Dendritic cell treated with granulocyte-macrophage colony-stimulating factor and Interleukin-4, amounts not matched to agents 40 ng/mL and 50 ng/mL, for 4 days (primary cell): ENCODE results near the gene LONP1.
A peak's percentile ranks its signal among the peaks of the same experiment; 100 is the strongest.
"Not testable (repeated sequence)": the region's sequence is repeated elsewhere in the genome, so short reads cannot be mapped to it uniquely, and the experiment has no call there.

Experiments used
- H3K27ac Mint-ChIP-seq: one replicate; pipeline ENCODE4 v1.8.0; 2022; ENCODE audit warnings: mild to moderate bottlenecking, mixed read lengths
- H3K27me3 Mint-ChIP-seq: one replicate; pipeline ENCODE4 v1.8.0; 2022; ENCODE audit warnings: mild to moderate bottlenecking, mixed read lengths
- H3K36me3 Mint-ChIP-seq: one replicate; pipeline ENCODE4 v1.8.0; 2022; ENCODE audit warnings: low read depth, mixed read lengths
- H3K4me1 Mint-ChIP-seq: one replicate; pipeline ENCODE4 v1.8.0; 2022; ENCODE audit warnings: low read depth, mixed read lengths
- H3K4me3 Mint-ChIP-seq: one replicate; pipeline ENCODE4 v1.8.0; 2022; ENCODE audit warnings: mild to moderate bottlenecking, moderate library complexity, mixed read lengths
- H3K9me3 Mint-ChIP-seq: one replicate; pipeline ENCODE4 v1.8.0; 2022; ENCODE audit warnings: mixed read lengths
- intact Hi-C: fragments of 100-400 bp; cut with micrococcal nuclease; formaldehyde crosslinking; loops from one replicate; pipeline ENCODE4 v1.15.0; 2022

The LONP1 gene

GRCh38 chr19:5719961-5720790 is at the start of gene LONP1, which contains the start of gene CATSPERD:
Gene LONP1 (minus strand): TSS chr19:5720146. CDS start chr19:5720132, 14 bp downstream.
Gene CATSPERD (plus strand): TSS chr19:5720637. CDS start chr19:5720738, 101 bp downstream.
- Mint-ChIP-seq H3K4me3 (peak within 1 kb of the TSS; percentile 85), H3K27ac (peak within 1 kb of the TSS; percentile 93), H3K27me3 (peaks cover 2% of the 10 kb centered on the region), H3K9me3 (no peaks in the 10 kb centered on the region), H3K4me1 (peaks cover 29% of the 10 kb centered on the region), H3K36me3 (peaks cover 13% of the 10 kb centered on the region)
- intact Hi-C loops: loop anchor here (1.0 to 2.0 kb wide), 3 partner anchors 30 to 185 kb away; partner anchors contain the start of genes MICOS13, RPL36 and VMAC

- Mint-ChIP-seq H3K4me3 (no peak overlapping the region), H3K4me1 (no peaks in the 10 kb centered on the region), H3K9me3 (peaks cover 2% of the 10 kb centered on the region), H3K27me3 (peaks cover 6% of the 10 kb centered on the region), H3K27ac (no peak overlapping the region), H3K36me3 (no peaks in the 10 kb centered on the region)
- intact Hi-C loops: no loop called here
Observed at GRCh38 chr19:5767949-5768348, 48.0 kb upstream of the LONP1 start.

GRCh38 chr19:5765220-5765619 is 45.3 kb upstream of the LONP1 start:
- intact Hi-C loops: no loop called here
- H3K9me3 Mint-ChIP-seq: peaks cover 9% of the 10 kb centered on the region
- no peaks in the 10 kb centered on the region for H3K4me1 Mint-ChIP-seq

GRCh38 chr19:5762608-5763217 is 42.8 kb upstream of the LONP1 start:
- H3K36me3 Mint-ChIP-seq: no peaks in the 10 kb centered on the region
- H3K9me3 Mint-ChIP-seq: peaks cover 9% of the 10 kb centered on the region
- intact Hi-C loops: no loop called here
- H3K27ac Mint-ChIP-seq: no peak overlapping the region
- no peaks in the 10 kb centered on the region for H3K4me1 Mint-ChIP-seq
- H3K4me3 Mint-ChIP-seq: no peak overlapping the region
- peaks cover 2% of the 10 kb centered on the region for H3K27me3 Mint-ChIP-seq

More at GRCh38 chr19:5765220-5765619, 45.3 kb upstream of the LONP1 start:
- Mint-ChIP-seq H3K27me3 (no peaks in the 10 kb centered on the region), H3K4me3 (no peak overlapping the region), H3K36me3 (no peaks in the 10 kb centered on the region), H3K27ac (no peak overlapping the region)

- no peaks in the 10 kb centered on the region for H3K36me3 Mint-ChIP-seq
- no peaks in the 10 kb centered on the region for H3K9me3 Mint-ChIP-seq
- intact Hi-C loops: no loop called here
- no peaks in the 10 kb centered on the region for H3K4me1 Mint-ChIP-seq
- no peak overlapping the region for H3K27ac Mint-ChIP-seq
- peaks cover 5% of the 10 kb centered on the region for H3K27me3 Mint-ChIP-seq
- no peak overlapping the region for H3K4me3 Mint-ChIP-seq
Observed at GRCh38 chr19:5753743-5754142, 33.8 kb upstream of the LONP1 start.

- no peaks in the 10 kb centered on the region for H3K4me1 Mint-ChIP-seq
- H3K27ac Mint-ChIP-seq: no peak overlapping the region
- H3K27me3 Mint-ChIP-seq: peaks cover 8% of the 10 kb centered on the region
- H3K4me3 Mint-ChIP-seq: no peak overlapping the region
- intact Hi-C loops: no loop called here
- no peaks in the 10 kb centered on the region for H3K36me3 Mint-ChIP-seq
- no peaks in the 10 kb centered on the region for H3K9me3 Mint-ChIP-seq
Observed at GRCh38 chr19:5751709-5752108, 31.8 kb upstream of the LONP1 start.

- H3K9me3 Mint-ChIP-seq: no peaks in the 10 kb centered on the region
- no peaks in the 10 kb centered on the region for H3K4me1 Mint-ChIP-seq
- intact Hi-C loops: no loop called here
- no peak overlapping the region for H3K27ac Mint-ChIP-seq
- peaks cover 4% of the 10 kb centered on the region for H3K27me3 Mint-ChIP-seq
- H3K4me3 Mint-ChIP-seq: no peak overlapping the region
- no peaks in the 10 kb centered on the region for H3K36me3 Mint-ChIP-seq
Observed at GRCh38 chr19:5749505-5749904, 29.6 kb upstream of the LONP1 start.

GRCh38 chr19:5748920-5749319 is 29.0 kb upstream of the LONP1 start:
- H3K9me3 Mint-ChIP-seq, H3K27me3 Mint-ChIP-seq, H3K4me1 Mint-ChIP-seq, H3K27ac Mint-ChIP-seq, intact Hi-C loops, H3K4me3 Mint-ChIP-seq, H3K36me3 Mint-ChIP-seq: not testable (repeated sequence)

GRCh38 chr19:5744999-5745398 is 25.1 kb upstream of the LONP1 start:
- H3K4me1 Mint-ChIP-seq, H3K9me3 Mint-ChIP-seq, H3K27me3 Mint-ChIP-seq, intact Hi-C loops, H3K36me3 Mint-ChIP-seq, H3K4me3 Mint-ChIP-seq, H3K27ac Mint-ChIP-seq: not testable (repeated sequence)

GRCh38 chr19:5743630-5744029 is 23.7 kb upstream of the LONP1 start:
- Mint-ChIP-seq H3K27ac (no peak overlapping the region), H3K4me1 (no peaks in the 10 kb centered on the region), H3K9me3 (no peaks in the 10 kb centered on the region), H3K36me3 (no peaks in the 10 kb centered on the region), H3K4me3 (no peak overlapping the region), H3K27me3 (peaks cover 7% of the 10 kb centered on the region)
- intact Hi-C loops: no loop called here

- H3K9me3 Mint-ChIP-seq: no peaks in the 10 kb centered on the region
- H3K36me3 Mint-ChIP-seq: no peaks in the 10 kb centered on the region
- H3K27me3 Mint-ChIP-seq: peaks cover 6% of the 10 kb centered on the region
- no peaks in the 10 kb centered on the region for H3K4me1 Mint-ChIP-seq
- no peak overlapping the region for H3K27ac Mint-ChIP-seq
- intact Hi-C loops: no loop called here
- H3K4me3 Mint-ChIP-seq: no peak overlapping the region
Observed at GRCh38 chr19:5742051-5742450, 22.1 kb upstream of the LONP1 start.

- no peaks in the 10 kb centered on the region for H3K27me3 Mint-ChIP-seq
- no peak overlapping the region for H3K27ac Mint-ChIP-seq
- H3K36me3 Mint-ChIP-seq: no peaks in the 10 kb centered on the region
- H3K4me3 Mint-ChIP-seq: no peak overlapping the region
- no peaks in the 10 kb centered on the region for H3K4me1 Mint-ChIP-seq
- intact Hi-C loops: no loop called here
- H3K9me3 Mint-ChIP-seq: no peaks in the 10 kb centered on the region
Observed at GRCh38 chr19:5738423-5738822, 18.5 kb upstream of the LONP1 start.

- H3K4me1 Mint-ChIP-seq, H3K27ac Mint-ChIP-seq, H3K36me3 Mint-ChIP-seq, H3K9me3 Mint-ChIP-seq, H3K27me3 Mint-ChIP-seq, intact Hi-C loops, H3K4me3 Mint-ChIP-seq: not testable (repeated sequence)
Observed at GRCh38 chr19:5733172-5733571, 13.2 kb upstream of the LONP1 start.

- Mint-ChIP-seq H3K27ac (no peak overlapping the region), H3K4me3 (no peak overlapping the region), H3K27me3 (peaks cover 7% of the 10 kb centered on the region), H3K36me3 (no peaks in the 10 kb centered on the region), H3K9me3 (no peaks in the 10 kb centered on the region), H3K4me1 (no peaks in the 10 kb centered on the region)
- intact Hi-C loops: no loop called here
Observed at GRCh38 chr19:5727453-5728050, 7.6 kb upstream of the LONP1 start.
